OCI-LY3 (cell line): ENCODE measurements around the gene NR5A2.

Experiments
- H2AFZ ChIP-seq: fragments of 200-600, 300-600 bp; shearing (Covaris generic); 2 replicates; pipeline ENCODE4 v1.6.0; 2014; ENCODE audit warnings: antibody characterized with exemption, low read depth, low read length
- H3K27ac ChIP-seq: fragments of 200-600, 300-600 bp; sonication (generic); 2 replicates; pipeline ENCODE4 v1.5.1; 2014; ENCODE audit warnings: mild to moderate bottlenecking, low read length, moderate library complexity, mixed read lengths
- H3K27me3 ChIP-seq: fragments of 200-600, 300-600 bp; sonication (generic); 2 replicates; pipeline ENCODE4 v1.6.1; 2014; ENCODE audit warnings: low read depth, low read length, mixed read lengths
- H3K36me3 ChIP-seq: fragments of 200-600, 300-600 bp; sonication (generic); replicated peaks from 2 replicates; pipeline ENCODE3; 2014; ENCODE audit warnings: low read depth, low read length, mixed read lengths
- H3K4me1 ChIP-seq: fragments of 300-600, 200-600 bp; sonication (generic); 2 replicates; pipeline ENCODE4 v1.6.1; 2014; ENCODE audit warnings: low read length, mixed read lengths
- H3K4me2 ChIP-seq: fragments of 200-600, 300-600 bp; sonication (generic); 2 replicates; pipeline ENCODE4 v1.6.1; 2014; ENCODE audit warnings: low read length, mixed read lengths
- H3K4me3 ChIP-seq: fragments of 300-600, 200-600 bp; sonication (generic); 2 replicates; pipeline ENCODE4 v1.5.1; 2014; ENCODE audit warnings: antibody characterized with exemption, mild to moderate bottlenecking, low read length, moderate library complexity
- H3K79me2 ChIP-seq: fragments of 300-600, 200-600 bp; shearing (Covaris generic); 2 replicates; pipeline ENCODE4 v1.6.1; 2014; ENCODE audit warnings: mild to moderate bottlenecking, low read length, mixed read lengths
- H3K9ac ChIP-seq: fragments of 300-600, 200-600 bp; shearing (Covaris generic); 2 replicates; pipeline ENCODE4 v1.6.0; 2014; ENCODE audit warnings: mild to moderate bottlenecking, low read length, moderate library complexity
- H3K9me3 ChIP-seq: fragments of 200-600, 300-600 bp; shearing (Covaris generic); 2 replicates; pipeline ENCODE4 v1.6.1; 2014; ENCODE audit warnings: low read length, mixed read lengths; ENCODE audit not compliant: insufficient read depth
- H4K20me1 ChIP-seq: fragments of 200-600, 300-600 bp; sonication (generic); 2 replicates; pipeline ENCODE4 v1.6.1; 2016; ENCODE audit warnings: low read length, mixed read lengths; ENCODE audit not compliant: insufficient read depth
- CTCF ChIP-seq: fragments of 200-600, 300-600 bp; sonication (generic); IDR thresholded peaks from 2 replicates; pipeline ENCODE4 v1.5.1; 2014; ENCODE audit warnings: antibody characterized with exemption, low read length, low read depth
- EZH2phosphoT487 ChIP-seq: fragments of 200-600 bp; shearing (Covaris generic); IDR thresholded peaks from 2 replicates; pipeline ENCODE4 v1.6.1; 2018; ENCODE audit warnings: antibody characterized with exemption, mixed run types, low read depth

Gene NR5A2

GRCh38 chr1:200040481-200041138 lies 13.1 kb downstream of the NR5A2 start:
- H2AFZ ChIP-seq = no peak overlapping the region
- no peaks in the 10 kb centered on the region for H3K36me3 ChIP-seq
- peaks cover 33% of the 10 kb centered on the region for H3K27me3 ChIP-seq

GRCh38 chr1:200041337-200042118 lies 14.0 kb downstream of the NR5A2 start:
- Histone ChIP-seq H3K36me3 (no peaks in the 10 kb centered on the region), H3K4me3 (no peak overlapping the region), H3K27me3 (peaks cover 36% of the 10 kb centered on the region), H3K4me2 (no peak overlapping the region), H4K20me1 (no peaks in the 10 kb centered on the region), H3K4me1 (no peaks in the 10 kb centered on the region), H3K79me2 (no peaks in the 10 kb centered on the region), H3K9ac (no peak overlapping the region), H3K9me3 (no peaks in the 10 kb centered on the region), H3K27ac (no peak overlapping the region), H2AFZ (no peak overlapping the region)
- no peak for TF ChIP-seq EZH2phosphoT487
- TF ChIP-seq CTCF = no peak

More at GRCh38 chr1:200040481-200041138, 13.1 kb downstream of the NR5A2 start:
- Histone ChIP-seq H3K27ac (no peak overlapping the region), H3K9ac (no peak overlapping the region), H3K79me2 (no peaks in the 10 kb centered on the region), H3K9me3 (no peaks in the 10 kb centered on the region), H3K4me1 (no peaks in the 10 kb centered on the region), H3K4me2 (no peak overlapping the region), H4K20me1 (no peaks in the 10 kb centered on the region), H3K4me3 (no peak overlapping the region)
- TF ChIP-seq EZH2phosphoT487 (no peak), CTCF (no peak)

- H3K9ac ChIP-seq = no peak overlapping the region
- no peak overlapping the region for H3K27ac ChIP-seq
Measured at GRCh38 chr1:200042119-200042551, 14.6 kb downstream of the NR5A2 start.

More at GRCh38 chr1:200042119-200042551, 14.6 kb downstream of the NR5A2 start:
- Histone ChIP-seq H3K36me3 (no peaks in the 10 kb centered on the region), H3K27me3 (peaks cover 32% of the 10 kb centered on the region), H3K4me3 (no peak overlapping the region), H3K4me2 (no peak overlapping the region), H4K20me1 (no peaks in the 10 kb centered on the region), H3K79me2 (no peaks in the 10 kb centered on the region), H2AFZ (no peak overlapping the region), H3K4me1 (no peaks in the 10 kb centered on the region), H3K9me3 (no peaks in the 10 kb centered on the region)
- no peak for TF ChIP-seq EZH2phosphoT487
- no peak for TF ChIP-seq CTCF
